Endodermal cell (in vitro differentiated cells): Measurements from ENCODE around the gene ANGPTL2. TPM values are rescaled to one million over a fixed set of nuclear protein-coding genes. Genes with fewer than 3 reads are reported as not detected.

Source experiments
- DNase-seq: peaks from one replicate; pipeline ENCODE4 v3.0.0-alpha.2; 2017
- H3K27ac ChIP-seq: 2 replicates; pipeline ENCODE4 v1.5.1; 2013; ENCODE audit warnings: mild to moderate bottlenecking, low read depth, low read length, moderate library complexity
- H3K27me3 ChIP-seq: 2 replicates; pipeline ENCODE4 v1.6.1; 2013; ENCODE audit warnings: mild to moderate bottlenecking, low read length, moderate library complexity; ENCODE audit not compliant: insufficient read depth, control insufficient read depth, poor library complexity, severe bottlenecking
- H3K36me3 ChIP-seq: 2 replicates; pipeline ENCODE4 v1.7.0; 2013; ENCODE audit warnings: mild to moderate bottlenecking, low read length, moderate library complexity; ENCODE audit not compliant: control insufficient read depth, insufficient read depth
- H3K4me1 ChIP-seq: one replicate; pipeline ENCODE4 v1.7.0; 2013; ENCODE audit warnings: low read length; ENCODE audit not compliant: control insufficient read depth, insufficient read depth
- H3K4me3 ChIP-seq: 2 replicates; pipeline ENCODE4 v1.5.1; 2013; ENCODE audit warnings: mild to moderate bottlenecking, low read length, moderate library complexity
- H3K9ac ChIP-seq: 2 replicates; pipeline ENCODE4 v1.6.1; 2013; ENCODE audit warnings: mild to moderate bottlenecking, low read length, moderate library complexity; ENCODE audit not compliant: poor library complexity, severe bottlenecking; ENCODE audit errors: extremely low read depth
- H3K9me3 ChIP-seq: 2 replicates; pipeline ENCODE4 v1.6.1; 2013; ENCODE audit warnings: mild to moderate bottlenecking, low read length, moderate library complexity; ENCODE audit not compliant: control insufficient read depth
- H3K27ac Mint-ChIP-seq: 2 replicates; pipeline ENCODE4 v1.8.0; 2020; ENCODE audit warnings: mixed read lengths
- H3K27me3 Mint-ChIP-seq: 2 replicates; pipeline ENCODE4 v1.8.0; 2021; ENCODE audit warnings: mild to moderate bottlenecking, mixed read lengths; ENCODE audit not compliant: insufficient read depth
- H3K36me3 Mint-ChIP-seq: 2 replicates; pipeline ENCODE4 v1.8.0; 2020; ENCODE audit warnings: low read depth, mixed read lengths
- H3K4me1 Mint-ChIP-seq: 2 replicates; pipeline ENCODE4 v1.8.0; 2020; ENCODE audit warnings: mixed read lengths
- H3K4me3 Mint-ChIP-seq: 2 replicates; pipeline ENCODE4 v1.8.0; 2020; ENCODE audit warnings: mild to moderate bottlenecking, moderate library complexity, mixed read lengths
- H3K9me3 Mint-ChIP-seq: 2 replicates; pipeline ENCODE4 v1.8.0; 2020; ENCODE audit warnings: mild to moderate bottlenecking, mixed read lengths
- CTCF ChIP-seq: fragments of 200-600 bp; sonication (generic); conservative IDR thresholded peaks from 2 replicates; pipeline ENCODE4 v1.5.0; 2021; ENCODE audit warnings: antibody characterized with exemption, mild to moderate bottlenecking
- WGBS, 2 experiments: methylation state at CpG; one replicate each; pipeline versions ENCODE4 v1.1.5 to v1.1.7; 2013; ENCODE audit warnings: missing lambda C conversion rate in 2 of 2, mixed read lengths in 1 of 2; ENCODE audit not compliant: insufficient coverage in 1 of 2, insufficient read length in 1 of 2; 5-methylcytosine and 5-hydroxymethylcytosine counted together
- total RNA-seq, 2 donors: library from RNA; stranded (reverse); fragmentation: NEBNext Ultra II Directional in 1 of 2; extraction: Animal tissue kit (Norgen Biotek cat#: 25700) in 1 of 2; gene quantifications; 2 replicates in 1 of 2; 3 replicates in 1 of 2; pipeline ENCODE4 v1.2.1, GENCODE V29; 2021

The ANGPTL2 gene
- total RNA-seq, 2 donors from 2014 or later = 14.8 to 17.1 TPM

- Histone ChIP-seq H3K4me3 (no peak overlapping the region), H3K9ac (no peak overlapping the region), H3K9me3 (no peaks in the 10 kb centered on the region), H3K4me1 (peaks cover 3% of the 10 kb centered on the region), H3K27ac (no peak overlapping the region), H3K27me3 (no peaks in the 10 kb centered on the region), H3K36me3 (no peaks in the 10 kb centered on the region)
- TF ChIP-seq CTCF = no peak
- H3K36me3 Mint-ChIP-seq = peaks cover 22% of the 10 kb centered on the region
- no peaks in the 10 kb centered on the region for H3K27me3 Mint-ChIP-seq
- H3K9me3 Mint-ChIP-seq = no peaks in the 10 kb centered on the region
- WGBS, 2 experiments = 94 to 97% methylated on average over 6 to 7 of the region's 7 CpGs
- H3K4me1 Mint-ChIP-seq = peaks cover 9% of the 10 kb centered on the region
- DNase-seq = no peak
- no peak overlapping the region for H3K27ac Mint-ChIP-seq
- no peak overlapping the region for H3K4me3 Mint-ChIP-seq
Measured at GRCh38 chr9:127105805-127106465, 16.5 kb downstream of the ANGPTL2 start.

- Histone ChIP-seq H3K27ac (peak overlapping the region; percentile 30), H3K9me3 (no peaks in the 10 kb centered on the region), H3K4me1 (no peaks in the 10 kb centered on the region), H3K9ac (no peak overlapping the region), H3K36me3 (no peaks in the 10 kb centered on the region), H3K27me3 (no peaks in the 10 kb centered on the region), H3K4me3 (no peak overlapping the region)
- no peak for TF ChIP-seq CTCF
- Mint-ChIP-seq H3K9me3 (no peaks in the 10 kb centered on the region), H3K27ac (no peak overlapping the region), H3K4me1 (peaks cover 3% of the 10 kb centered on the region), H3K36me3 (peaks cover 22% of the 10 kb centered on the region), H3K27me3 (no peaks in the 10 kb centered on the region), H3K4me3 (no peak overlapping the region)
- WGBS, 2 experiments = 80 to 91% methylated on average over 5 to 7 of the region's 7 CpGs
- DNase-seq = no peak
Measured at GRCh38 chr9:127104581-127105311, 17.7 kb downstream of the ANGPTL2 start.

- H3K4me3 Mint-ChIP-seq = no peak overlapping the region
- H3K27me3 Mint-ChIP-seq = no peaks in the 10 kb centered on the region
- H3K27me3 ChIP-seq = no peaks in the 10 kb centered on the region
- no peaks in the 10 kb centered on the region for H3K4me1 Mint-ChIP-seq
- 87 to 100% methylated on average over 1 to 2 of the region's 2 CpGs for WGBS, 2 experiments
- no peak overlapping the region for H3K4me3 ChIP-seq
- no peak overlapping the region for H3K9ac ChIP-seq
- no peak for DNase-seq
- no peak overlapping the region for H3K27ac Mint-ChIP-seq
- no peak overlapping the region for H3K27ac ChIP-seq
- no peak for TF ChIP-seq CTCF
- no peaks in the 10 kb centered on the region for H3K4me1 ChIP-seq
- no peaks in the 10 kb centered on the region for H3K9me3 Mint-ChIP-seq
- H3K36me3 ChIP-seq = no peaks in the 10 kb centered on the region
- H3K9me3 ChIP-seq = no peaks in the 10 kb centered on the region
- H3K36me3 Mint-ChIP-seq = peaks cover 23% of the 10 kb centered on the region
Measured at GRCh38 chr9:127102788-127103187, 19.6 kb downstream of the ANGPTL2 start.
